K562 (cell line): ENCODE results near the gene RPL7L1. TPM values are rescaled to one million over a fixed set of nuclear protein-coding genes. Genes with fewer than 3 reads are reported as not detected.

ENCODE experiments used
- CGGBP1 ChIP-seq: fragments of 250-450 bp; sonication (Bioruptor Pico); IDR thresholded peaks from 2 replicates; pipeline ENCODE4 v1.9.0; 2021; ENCODE audit warnings: mild to moderate bottlenecking
- CXXC5 ChIP-seq: fragments of 250-450 bp; sonication (Bioruptor Pico); IDR thresholded peaks from 2 replicates; pipeline ENCODE4 v1.8.0; 2022; ENCODE audit warnings: inconsistent platforms, mild to moderate bottlenecking, moderate library complexity
- DNMT1 ChIP-seq: fragments of 450-650 bp; IDR thresholded peaks from 2 replicates; pipeline ENCODE4 v1.6.1; 2016; ENCODE audit warnings: antibody characterized with exemption, mild to moderate bottlenecking
- FOS ChIP-seq: IDR thresholded peaks from 3 replicates; pipeline ENCODE4 v1.6.1; 2011; ENCODE audit not compliant: insufficient read length; ENCODE audit errors: extremely low read depth
- HCFC1 ChIP-seq: IDR thresholded peaks from 2 replicates; pipeline ENCODE4 v1.6.1; 2012; ENCODE audit warnings: low read depth, low read length, improper control_type of control experiment
- HDAC3 ChIP-seq: fragments of 450-650 bp; IDR thresholded peaks from 2 replicates; pipeline ENCODE4 v1.6.1; 2018; ENCODE audit warnings: borderline replicate concordance, mild to moderate bottlenecking, moderate library complexity; ENCODE audit not compliant: partially characterized antibody
- HDAC6 ChIP-seq: IDR thresholded peaks from 2 replicates; pipeline ENCODE4 v1.6.1; 2012; ENCODE audit warnings: low read depth, mild to moderate bottlenecking, control low read depth, inconsistent platforms, low read length, moderate library complexity
- HES1 ChIP-seq: fragments of 450-650 bp; IDR thresholded peaks from 2 replicates; pipeline ENCODE4 v1.6.1; 2016; ENCODE audit warnings: low read depth, mild to moderate bottlenecking, moderate library complexity
- KLF13 ChIP-seq: fragments of 450-650 bp; IDR thresholded peaks from 2 replicates; pipeline ENCODE4 v1.6.1; 2016; ENCODE audit warnings: missing genetic modification characterization, low read depth, mild to moderate bottlenecking, missing compliant biosample characterization, moderate library complexity, borderline replicate concordance
- NCOA4 ChIP-seq: fragments of 450-650 bp; IDR thresholded peaks from 2 replicates; pipeline ENCODE4 v1.6.1; 2018; ENCODE audit warnings: mild to moderate bottlenecking; ENCODE audit not compliant: partially characterized antibody
- NFE2L1 ChIP-seq: fragments of 450-650 bp; IDR thresholded peaks from 2 replicates; pipeline ENCODE4 v1.6.1; 2016; ENCODE audit warnings: missing genetic modification characterization, low read depth, mild to moderate bottlenecking, missing compliant biosample characterization, moderate library complexity, borderline replicate concordance
- PREB ChIP-seq: sonication (generic); formaldehyde crosslinking; IDR thresholded peaks from 2 replicates; pipeline ENCODE4 v1.8.1; 2023; ENCODE audit warnings: mild to moderate bottlenecking, missing genetic modification reagents
- ZSCAN29 ChIP-seq: fragments of 450-650 bp; IDR thresholded peaks from 2 replicates; pipeline ENCODE4 v1.6.1; 2017
- polyA plus RNA-seq, 8 experiments: library from polyadenylated mRNA; depleted of rRNA in 4 of 8; stranded (reverse) in 5 of 8; unstranded in 3 of 8; fragments of >200 nt; fragmentation: Nextera tagmentation in 2 of 8; fragmentation: Illumina TruSeq in 1 of 8; extraction: Ambion mirVana in 2 of 8; extraction: Trizol in 1 of 8; gene quantifications; 2 replicates each; pipeline versions ENCODE4 v1.2.1 to v1.2.3, GENCODE V29; 2011 to 2014; ENCODE audit warnings: inconsistent platforms in 1 of 8, missing spikeins in 1 of 8
- total RNA-seq, 7 experiments: library from RNA; depleted of rRNA in 6 of 7; stranded (reverse); fragments of >200 nt in 6 of 7; fragmentation: Illumina TruSeq in 2 of 7; extraction: Trizol in 2 of 7; gene quantifications; 2 replicates each; pipeline versions ENCODE4 v1.2.1 to v1.2.3, GENCODE V29; 2011 to 2021; ENCODE audit warnings: low replicate concordance in 1 of 7
- TF ChIP-seq, protein P1 (sequence below): fragments of 250-450 bp; sonication (Bioruptor Pico); IDR thresholded peaks from 2 replicates; pipeline ENCODE4 v1.4.0; 2020; ENCODE audit warnings: mild to moderate bottlenecking, moderate library complexity, borderline replicate concordance
- TF ChIP-seq, protein P2 (sequence below): fragments of 450-650 bp; formaldehyde crosslinking; IDR thresholded peaks from 2 replicates; pipeline ENCODE4 v1.4.0; 2020; ENCODE audit warnings: mild to moderate bottlenecking
- TF ChIP-seq, protein P3 (sequence below), 3 experiments: fragments of 200-800 bp in 1 of 3; fragments of 250-450 bp in 1 of 3; fragments of 450-650 bp in 1 of 3; sonication (Bioruptor Pico) in 1 of 3; sonication (Bioruptor generic) in 1 of 3; formaldehyde crosslinking in 1 of 3; IDR thresholded peaks; 2 replicates each; pipeline versions ENCODE4 v1.6.1 to v1.8.0; 2016 to 2022; ENCODE audit warnings: mild to moderate bottlenecking in 2 of 3, missing genetic modification characterization in 2 of 3, missing compliant biosample characterization in 1 of 3, moderate library complexity in 1 of 3

The RPL7L1 gene
- total and polyA plus RNA-seq, 9 of the 15 experiments (the other 6 are each of a cell fraction or from before 2014, with no cell fraction given) = 129 to 259 (median 164) TPM

DNA sequence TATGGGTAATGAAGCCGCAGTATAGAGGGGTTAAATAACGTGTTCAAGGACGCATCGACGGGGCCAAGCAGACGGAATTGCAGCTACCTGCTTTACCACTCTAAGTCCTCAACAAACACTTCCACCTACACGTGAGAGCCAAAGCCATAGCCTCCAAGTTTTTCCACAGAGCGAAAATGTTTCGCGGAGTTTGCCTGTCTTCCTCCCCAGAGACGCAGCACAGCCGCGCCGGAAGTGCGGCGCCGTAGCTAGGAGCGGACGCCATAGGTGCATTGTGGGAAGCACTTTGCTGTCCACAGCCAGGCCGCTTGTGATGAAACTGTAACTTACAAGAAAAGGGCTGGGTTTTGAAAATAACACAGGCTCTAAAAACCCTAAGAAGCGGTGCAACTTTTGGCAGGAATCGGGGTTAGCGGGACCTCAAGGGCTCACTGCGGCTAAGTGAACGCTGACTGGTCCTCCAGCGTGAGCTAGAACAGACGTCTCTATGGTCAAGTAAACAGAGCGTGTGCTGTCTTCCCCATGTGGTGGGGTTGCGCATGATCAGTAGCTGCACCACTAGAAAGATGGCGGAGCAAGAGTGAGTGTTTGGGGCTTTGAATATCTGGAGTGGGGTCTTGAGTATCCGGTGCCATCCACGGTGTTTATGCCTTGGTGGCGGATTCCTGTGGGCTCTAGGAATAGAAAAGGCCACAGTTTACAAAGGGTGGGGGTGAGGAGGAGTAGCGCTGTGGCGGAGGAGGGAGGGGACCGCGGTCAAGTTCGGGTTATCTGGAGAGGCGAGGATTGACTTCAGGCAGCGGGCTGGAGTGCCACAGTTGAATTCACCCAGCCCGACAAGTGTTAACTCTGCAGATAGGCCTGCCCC is at the start of gene RPL7L1 (continued):
- TF ChIP-seq CXXC5 (peak; percentile 95), NFE2L1 (tag) (no peak), PREB (peak; percentile 45; the same call in 1 of the 2 replicates), DNMT1 (no peak), HDAC3 (no peak), ZSCAN29 (0 out of 2 replicates have a peak, but pooled peaks have one; percentile 33), CGGBP1 (CRISPR knock-in tag) (peak; percentile 69; the same call in 1 of the 2 replicates), NCOA4 (no peak), FOS (no peak), HDAC6 (no peak), KLF13 (no peak), HES1 (0 out of 2 replicates have a peak, but pooled peaks have one; percentile 11), HCFC1 (peak; percentile 86)
- TF ChIP-seq, protein P1, sequence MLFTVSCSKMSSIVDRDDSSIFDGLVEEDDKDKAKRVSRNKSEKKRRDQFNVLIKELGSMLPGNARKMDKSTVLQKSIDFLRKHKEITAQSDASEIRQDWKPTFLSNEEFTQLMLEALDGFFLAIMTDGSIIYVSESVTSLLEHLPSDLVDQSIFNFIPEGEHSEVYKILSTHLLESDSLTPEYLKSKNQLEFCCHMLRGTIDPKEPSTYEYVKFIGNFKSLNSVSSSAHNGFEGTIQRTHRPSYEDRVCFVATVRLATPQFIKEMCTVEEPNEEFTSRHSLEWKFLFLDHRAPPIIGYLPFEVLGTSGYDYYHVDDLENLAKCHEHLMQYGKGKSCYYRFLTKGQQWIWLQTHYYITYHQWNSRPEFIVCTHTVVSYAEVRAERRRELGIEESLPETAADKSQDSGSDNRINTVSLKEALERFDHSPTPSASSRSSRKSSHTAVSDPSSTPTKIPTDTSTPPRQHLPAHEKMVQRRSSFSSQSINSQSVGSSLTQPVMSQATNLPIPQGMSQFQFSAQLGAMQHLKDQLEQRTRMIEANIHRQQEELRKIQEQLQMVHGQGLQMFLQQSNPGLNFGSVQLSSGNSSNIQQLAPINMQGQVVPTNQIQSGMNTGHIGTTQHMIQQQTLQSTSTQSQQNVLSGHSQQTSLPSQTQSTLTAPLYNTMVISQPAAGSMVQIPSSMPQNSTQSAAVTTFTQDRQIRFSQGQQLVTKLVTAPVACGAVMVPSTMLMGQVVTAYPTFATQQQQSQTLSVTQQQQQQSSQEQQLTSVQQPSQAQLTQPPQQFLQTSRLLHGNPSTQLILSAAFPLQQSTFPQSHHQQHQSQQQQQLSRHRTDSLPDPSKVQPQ (CRISPR knock-in tag) = no peak
- TF ChIP-seq, protein P2, sequence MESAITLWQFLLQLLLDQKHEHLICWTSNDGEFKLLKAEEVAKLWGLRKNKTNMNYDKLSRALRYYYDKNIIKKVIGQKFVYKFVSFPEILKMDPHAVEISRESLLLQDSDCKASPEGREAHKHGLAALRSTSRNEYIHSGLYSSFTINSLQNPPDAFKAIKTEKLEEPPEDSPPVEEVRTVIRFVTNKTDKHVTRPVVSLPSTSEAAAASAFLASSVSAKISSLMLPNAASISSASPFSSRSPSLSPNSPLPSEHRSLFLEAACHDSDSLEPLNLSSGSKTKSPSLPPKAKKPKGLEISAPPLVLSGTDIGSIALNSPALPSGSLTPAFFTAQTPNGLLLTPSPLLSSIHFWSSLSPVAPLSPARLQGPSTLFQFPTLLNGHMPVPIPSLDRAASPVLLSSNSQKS = no peak
- TF ChIP-seq, protein P3, sequence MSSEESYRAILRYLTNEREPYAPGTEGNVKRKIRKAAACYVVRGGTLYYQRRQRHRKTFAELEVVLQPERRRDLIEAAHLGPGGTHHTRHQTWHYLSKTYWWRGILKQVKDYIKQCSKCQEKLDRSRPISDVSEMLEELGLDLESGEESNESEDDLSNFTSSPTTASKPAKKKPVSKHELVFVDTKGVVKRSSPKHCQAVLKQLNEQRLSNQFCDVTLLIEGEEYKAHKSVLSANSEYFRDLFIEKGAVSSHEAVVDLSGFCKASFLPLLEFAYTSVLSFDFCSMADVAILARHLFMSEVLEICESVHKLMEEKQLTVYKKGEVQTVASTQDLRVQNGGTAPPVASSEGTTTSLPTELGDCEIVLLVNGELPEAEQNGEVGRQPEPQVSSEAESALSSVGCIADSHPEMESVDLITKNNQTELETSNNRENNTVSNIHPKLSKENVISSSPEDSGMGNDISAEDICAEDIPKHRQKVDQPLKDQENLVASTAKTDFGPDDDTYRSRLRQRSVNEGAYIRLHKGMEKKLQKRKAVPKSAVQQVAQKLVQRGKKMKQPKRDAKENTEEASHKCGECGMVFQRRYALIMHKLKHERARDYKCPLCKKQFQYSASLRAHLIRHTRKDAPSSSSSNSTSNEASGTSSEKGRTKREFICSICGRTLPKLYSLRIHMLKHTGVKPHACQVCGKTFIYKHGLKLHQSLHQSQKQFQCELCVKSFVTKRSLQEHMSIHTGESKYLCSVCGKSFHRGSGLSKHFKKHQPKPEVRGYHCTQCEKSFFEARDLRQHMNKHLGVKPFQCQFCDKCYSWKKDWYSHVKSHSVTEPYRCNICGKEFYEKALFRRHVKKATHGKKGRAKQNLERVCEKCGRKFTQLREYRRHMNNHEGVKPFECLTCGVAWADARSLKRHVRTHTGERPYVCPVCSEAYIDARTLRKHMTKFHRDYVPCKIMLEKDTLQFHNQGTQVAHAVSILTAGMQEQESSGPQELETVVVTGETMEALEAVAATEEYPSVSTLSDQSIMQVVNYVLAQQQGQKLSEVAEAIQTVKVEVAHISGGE (CRISPR knock-in tag; IDR thresholded peaks at IDR 0.05) = peak in 2 of 3 experiments; percentile 56 to 89; a peak in 3 of 6 replicates
